Activated CD4-positive, alpha-beta T cell treated with anti-CD3 and anti-CD28 coated beads, Interleukin-2, Interleukin-6, amounts not matched to agents 100 ng/mL and 50 ng/mL, durations not matched to agents 16 hours and 8 hours (primary cell): Measurements from ENCODE around the gene SUSD6.
"Not testable (repeated sequence)": the region's sequence is repeated elsewhere in the genome, so short reads cannot be mapped to it uniquely, and the experiment has no call there.

Source experiments
- DNase-seq: peaks from one replicate; pipeline ENCODE4 v3.0.0-alpha.2; 2020

SUSD6 gene

GRCh38 chr14:69716478-69717187 is 105.2 kb downstream of the SUSD6 start:
- peak; percentile 87 for DNase-seq

DNA sequence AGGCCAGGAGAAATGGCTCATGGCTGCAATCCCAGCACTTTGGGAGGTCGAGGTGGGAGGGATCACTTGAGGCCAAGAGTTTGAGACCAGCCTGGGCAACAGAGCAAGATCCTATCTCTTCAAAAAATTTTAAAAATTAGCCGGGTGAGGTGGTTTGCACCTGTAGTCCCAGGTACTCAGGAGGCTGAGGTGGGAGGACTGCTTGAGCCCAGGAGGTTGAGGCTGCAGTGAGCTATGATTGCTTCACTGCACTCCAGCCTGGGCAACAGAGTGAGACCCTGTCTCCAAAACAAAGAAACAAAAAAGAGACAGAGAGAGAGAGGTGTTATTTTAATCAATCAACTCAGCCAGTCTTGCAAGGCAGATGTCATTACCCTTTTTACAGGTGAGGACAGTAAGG is 107.2 kb downstream of the SUSD6 start:
- DNase-seq: not testable (repeated sequence)

GRCh38 chr14:69719501-69719951 is 108.1 kb downstream of the SUSD6 start:
- DNase-seq: no peak

- DNase-seq: no peak
These were observed 109.5 kb downstream of the SUSD6 start for GRCh38 chr14:69720912-69721311.

DNA sequence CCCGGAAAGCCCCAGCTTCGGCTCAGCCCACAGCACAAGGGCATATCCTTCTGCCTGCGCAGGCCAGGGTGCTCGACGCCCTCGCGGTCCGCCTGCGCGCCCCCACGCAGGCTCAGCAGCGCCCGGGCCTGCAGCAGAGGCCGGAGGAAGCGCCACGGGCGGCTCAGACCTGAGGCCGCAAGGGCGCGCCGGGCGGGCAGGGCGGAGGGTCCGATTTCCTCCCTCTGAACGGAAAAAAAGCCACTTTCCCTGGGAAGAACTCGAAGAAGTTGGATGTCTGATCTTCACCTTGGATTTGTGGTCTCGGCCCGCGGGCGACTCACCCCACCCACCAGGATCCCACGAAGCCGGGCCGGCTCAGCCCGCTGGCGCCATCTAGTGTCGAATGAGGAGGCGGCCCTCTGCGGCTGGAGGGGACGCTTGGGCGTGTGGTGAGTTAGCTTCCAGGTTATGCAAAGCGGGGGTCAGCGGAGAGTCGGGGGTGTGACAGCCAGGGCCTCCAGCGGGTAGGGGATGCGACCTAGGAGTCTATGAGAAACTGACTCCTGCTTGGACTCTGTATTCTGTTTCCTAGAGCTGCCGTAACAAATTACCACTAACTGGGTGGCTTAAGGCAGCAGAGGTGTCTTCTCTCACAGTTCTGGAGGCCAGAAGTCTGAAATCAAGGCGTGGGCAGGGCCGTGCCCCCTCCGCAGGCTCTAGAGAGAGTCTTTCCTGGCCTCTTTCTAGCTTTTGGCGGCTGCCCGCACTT is 115.5 kb downstream of the SUSD6 start:
- DNase-seq: peak; percentile 92

GRCh38 chr14:69727860-69728259 is 116.5 kb downstream of the SUSD6 start:
- no peak for DNase-seq

- DNase-seq: not testable (repeated sequence)
These were observed 120.7 kb downstream of the SUSD6 start for GRCh38 chr14:69731919-69732598.

- DNase-seq: not testable (repeated sequence)
These were observed 125.0 kb downstream of the SUSD6 start for GRCh38 chr14:69736405-69736804.

GRCh38 chr14:69741055-69741454 is 129.7 kb downstream of the SUSD6 start:
- DNase-seq: no peak

GRCh38 chr14:69749956-69750355 is 138.6 kb downstream of the SUSD6 start:
- DNase-seq: no peak

GRCh38 chr14:69750495-69750894 is 139.1 kb downstream of the SUSD6 start:
- DNase-seq: no peak

DNA sequence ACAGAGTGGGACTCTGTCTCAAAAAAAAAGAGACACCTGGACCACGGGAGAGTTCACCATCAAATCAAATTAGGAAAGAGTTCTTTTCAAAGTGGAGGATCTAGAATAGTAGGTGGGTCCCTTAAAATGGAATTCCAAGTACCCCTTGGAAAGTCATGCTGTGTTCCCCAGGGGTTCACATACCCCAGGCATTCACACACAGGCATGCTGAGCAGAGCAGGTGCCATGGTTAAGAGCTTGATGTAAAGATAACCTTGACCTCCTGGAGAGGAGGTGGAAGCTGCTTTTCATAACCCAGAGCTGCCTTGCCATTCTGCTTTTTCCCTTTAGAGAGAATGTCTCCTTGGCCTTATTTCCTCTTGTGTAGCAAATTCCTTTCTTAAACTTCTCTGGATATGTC is 141.4 kb downstream of the SUSD6 start:
- DNase-seq: no peak

- DNase-seq: no peak
These were observed 142.5 kb downstream of the SUSD6 start for GRCh38 chr14:69753860-69754259.

GRCh38 chr14:69754487-69754886 is 143.1 kb downstream of the SUSD6 start:
- DNase-seq: no peak

GRCh38 chr14:69755296-69755695 is 143.9 kb downstream of the SUSD6 start:
- no peak for DNase-seq

GRCh38 chr14:69755784-69756183 is 144.4 kb downstream of the SUSD6 start:
- DNase-seq: no peak

DNA sequence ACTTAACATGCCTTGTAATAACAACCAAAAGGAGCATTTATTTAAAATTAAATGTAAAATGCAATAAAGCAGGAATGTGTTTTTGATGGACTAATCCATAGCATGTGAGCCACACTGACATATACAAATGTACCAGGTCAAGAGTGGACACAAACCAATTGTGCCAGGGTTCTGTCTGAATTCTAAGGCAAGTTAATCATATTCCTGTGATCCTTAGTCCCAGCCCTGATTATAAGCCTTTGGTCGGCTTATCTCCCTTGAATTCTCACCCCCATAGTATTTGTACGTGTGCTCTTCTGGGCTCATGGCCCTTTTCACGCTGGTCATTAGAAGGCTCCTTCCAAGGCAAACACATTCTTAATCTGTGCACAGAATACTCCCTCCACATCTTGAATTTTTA is 144.9 kb downstream of the SUSD6 start:
- DNase-seq: no peak

- no peak for DNase-seq
These were observed 149.4 kb downstream of the SUSD6 start for GRCh38 chr14:69760810-69761209.

DNA sequence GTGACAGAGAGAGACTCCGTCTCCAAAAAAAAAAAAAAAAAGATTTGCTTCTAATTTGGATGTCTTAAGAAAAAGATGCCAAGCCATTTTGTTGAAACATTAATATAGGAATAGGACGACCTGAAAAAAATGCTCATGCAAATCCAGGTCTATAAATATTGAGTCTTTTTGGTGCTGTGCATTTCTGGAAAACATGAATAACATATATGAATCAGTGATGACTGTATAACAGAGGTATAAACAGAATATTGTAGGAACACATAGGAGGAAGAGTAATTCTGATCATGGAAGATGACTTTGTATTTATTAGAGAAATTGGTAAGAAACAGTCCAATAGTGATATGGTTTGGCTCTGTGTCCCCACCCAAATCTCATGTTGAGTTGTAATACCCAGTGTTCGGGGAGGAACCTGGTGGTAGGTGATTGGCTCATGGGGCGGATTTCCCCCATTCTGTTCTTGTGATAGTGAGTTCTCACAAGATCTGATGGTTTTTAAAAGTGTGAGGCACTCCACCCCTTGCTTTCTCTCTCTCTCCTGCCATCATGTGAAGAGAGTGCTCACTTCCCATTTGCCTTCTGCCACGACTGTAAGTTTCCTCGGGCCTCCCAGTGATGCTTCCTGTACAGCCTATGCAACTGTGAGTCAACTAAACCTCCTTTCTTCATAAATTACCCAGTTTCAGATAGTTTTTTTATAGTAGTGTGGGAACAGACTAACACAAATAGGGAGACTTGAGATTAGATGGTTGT is 152.5 kb downstream of the SUSD6 start:
- DNase-seq: no peak
